WTC11 (cell line): ENCODE results near the gene PDS5A. TPM values are rescaled to one million over a fixed set of nuclear protein-coding genes. Genes with fewer than 3 reads are reported as not detected.

Source experiments
- ETV6 ChIP-seq: sonication (generic); formaldehyde crosslinking; IDR thresholded peaks from 2 replicates; pipeline ENCODE4 v1.8.1; 2022; ENCODE audit warnings: mild to moderate bottlenecking, missing genetic modification reagents
- FOXP1 ChIP-seq: sonication (generic); formaldehyde crosslinking; IDR thresholded peaks from 2 replicates; pipeline ENCODE4 v1.8.0; 2022; ENCODE audit warnings: missing genetic modification reagents, mild to moderate bottlenecking, moderate library complexity, borderline replicate concordance
- IRF2 ChIP-seq: sonication (generic); formaldehyde crosslinking; IDR thresholded peaks from 2 replicates; pipeline ENCODE4 v1.8.0; 2022; ENCODE audit warnings: low read depth, missing genetic modification reagents, borderline replicate concordance
- JUN ChIP-seq: sonication (generic); formaldehyde crosslinking; IDR thresholded peaks from 2 replicates; pipeline ENCODE4 v1.8.0; 2023; ENCODE audit warnings: mild to moderate bottlenecking, missing genetic modification reagents
- KAT7 ChIP-seq: sonication (generic); formaldehyde crosslinking; IDR thresholded peaks from 2 replicates; pipeline ENCODE4 v1.8.1; 2023; ENCODE audit warnings: missing genetic modification reagents, mild to moderate bottlenecking, borderline replicate concordance
- SP1 ChIP-seq: sonication (generic); formaldehyde crosslinking; conservative IDR thresholded peaks from 2 replicates; pipeline ENCODE4 v1.8.1; 2022; ENCODE audit warnings: missing genetic modification reagents
- ZNF263 ChIP-seq: sonication (generic); formaldehyde crosslinking; IDR thresholded peaks from 2 replicates; pipeline ENCODE4 v1.8.1; 2022; ENCODE audit warnings: low read depth, mild to moderate bottlenecking, moderate library complexity, missing genetic modification reagents
- ZNF416 ChIP-seq: fragments of 250-450 bp; sonication (Bioruptor Pico); IDR thresholded peaks from 2 replicates; pipeline ENCODE4 v1.9.0; 2021; ENCODE audit warnings: mild to moderate bottlenecking, inconsistent platforms
- total RNA-seq: library from RNA; stranded (reverse); gene quantifications from 3 replicates; pipeline ENCODE4 v1.2.3, GENCODE V29; 2021
- TF ChIP-seq, protein P1 (sequence below): fragments of 250-450 bp; sonication (Bioruptor Pico); IDR thresholded peaks from 2 replicates; pipeline ENCODE4 v1.9.0; 2021; ENCODE audit warnings: mild to moderate bottlenecking
- TF ChIP-seq, protein P2 (sequence below): sonication (generic); formaldehyde crosslinking; IDR thresholded peaks from 2 replicates; pipeline ENCODE4 v1.8.1; 2023; ENCODE audit warnings: mild to moderate bottlenecking, missing genetic modification reagents, moderate library complexity
- TF ChIP-seq, protein P3 (sequence below): sonication (generic); formaldehyde crosslinking; IDR thresholded peaks from 2 replicates; pipeline ENCODE4 v1.8.1; 2023; ENCODE audit warnings: mild to moderate bottlenecking, moderate library complexity, missing genetic modification reagents
- TF ChIP-seq, protein P4 (sequence below): sonication (generic); formaldehyde crosslinking; conservative IDR thresholded peaks from 2 replicates; pipeline ENCODE4 v1.8.1; 2023; ENCODE audit warnings: mild to moderate bottlenecking, low read depth, missing genetic modification reagents, moderate library complexity
- TF ChIP-seq, protein P5 (sequence below): sonication (generic); formaldehyde crosslinking; IDR thresholded peaks from 2 replicates; pipeline ENCODE4 v1.8.0; 2022; ENCODE audit warnings: missing genetic modification reagents
- TF ChIP-seq, protein P6 (sequence below): fragments of 250-450 bp; sonication (Bioruptor Pico); IDR thresholded peaks from 2 replicates; pipeline ENCODE4 v2.1.2; 2022; ENCODE audit warnings: mild to moderate bottlenecking, moderate library complexity
- TF ChIP-seq, protein P7 (sequence below): sonication (generic); formaldehyde crosslinking; IDR thresholded peaks from 2 replicates; pipeline ENCODE4 v1.8.1; 2022; ENCODE audit warnings: missing genetic modification reagents, borderline replicate concordance
- TF ChIP-seq, protein P8 (sequence below): fragments of 200-600 bp; IDR thresholded peaks from 2 replicates; pipeline ENCODE4 v1.8.0; 2022; ENCODE audit warnings: antibody characterized with exemption
- TF ChIP-seq, protein P9 (sequence below): fragments of 250-450 bp; sonication (Bioruptor Pico); IDR thresholded peaks from 2 replicates; pipeline ENCODE4 v1.9.0; 2021; ENCODE audit warnings: mild to moderate bottlenecking, borderline replicate concordance

Gene PDS5A
- total RNA-seq, 1 experiment from 2014 or later, result 61.7 TPM

DNA sequence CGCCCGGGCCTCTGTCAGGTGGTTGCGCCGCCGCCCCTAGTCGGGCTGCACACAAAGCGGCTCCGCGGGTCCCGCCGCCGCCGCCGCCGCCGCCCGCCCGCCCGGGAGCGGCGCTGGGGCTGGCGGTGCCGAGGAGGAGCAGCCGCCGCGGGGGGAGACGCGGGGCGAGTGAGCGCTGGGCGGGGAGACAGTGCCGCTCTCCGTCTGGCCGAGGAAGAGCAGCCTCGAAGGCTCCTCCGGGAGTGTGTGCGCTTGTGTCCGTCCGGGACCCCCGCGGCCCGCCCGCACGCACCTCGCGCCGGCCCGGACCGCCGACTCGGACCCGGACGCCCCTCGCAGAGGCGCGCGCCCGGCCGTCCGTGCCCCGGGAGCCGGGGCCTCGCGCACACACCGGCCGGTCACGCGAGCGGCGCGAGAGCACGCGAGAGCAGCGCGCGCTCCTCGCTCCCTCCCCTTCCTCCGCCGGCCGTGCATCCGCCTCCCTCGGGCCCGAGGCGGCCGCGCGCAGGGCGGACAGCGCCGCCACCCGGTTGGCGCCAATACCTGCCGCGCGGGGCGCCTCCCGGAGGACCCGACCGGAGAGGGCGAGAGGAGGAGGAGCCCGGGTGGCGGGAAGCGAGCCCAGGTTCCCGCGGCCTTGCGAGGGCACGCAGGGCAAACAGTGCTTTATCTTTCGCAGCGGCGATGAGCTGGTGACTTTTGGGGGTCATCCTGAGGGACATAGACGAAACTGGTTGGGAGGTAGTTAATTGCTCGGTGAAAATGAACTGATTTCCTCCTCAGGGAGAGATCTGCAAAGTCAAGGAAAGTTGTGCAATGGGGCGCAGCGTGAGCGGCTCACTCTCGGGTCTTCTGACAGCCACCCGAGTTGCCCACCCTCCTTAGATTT is at the start of gene PDS5A (continued):
- TF ChIP-seq, protein P1, sequence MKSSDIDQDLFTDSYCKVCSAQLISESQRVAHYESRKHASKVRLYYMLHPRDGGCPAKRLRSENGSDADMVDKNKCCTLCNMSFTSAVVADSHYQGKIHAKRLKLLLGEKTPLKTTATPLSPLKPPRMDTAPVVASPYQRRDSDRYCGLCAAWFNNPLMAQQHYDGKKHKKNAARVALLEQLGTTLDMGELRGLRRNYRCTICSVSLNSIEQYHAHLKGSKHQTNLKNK (CRISPR knock-in tag), result no peak
- TF ChIP-seq KAT7 (CRISPR knock-in tag) (peak; percentile 97), FOXP1 (peak; percentile 83), SP1 (CRISPR knock-in tag) (peak; percentile 78), JUN (CRISPR knock-in tag) (no peak), IRF2 (CRISPR knock-in tag) (no peak), ZNF416 (CRISPR knock-in tag) (0 out of 2 replicates have a peak, but pooled peaks have one; percentile 3), ETV6 (CRISPR knock-in tag) (peak; percentile 28; the same call in 1 of the 2 replicates), ZNF263 (CRISPR knock-in tag) (peak; percentile 67)
- TF ChIP-seq, protein P2, sequence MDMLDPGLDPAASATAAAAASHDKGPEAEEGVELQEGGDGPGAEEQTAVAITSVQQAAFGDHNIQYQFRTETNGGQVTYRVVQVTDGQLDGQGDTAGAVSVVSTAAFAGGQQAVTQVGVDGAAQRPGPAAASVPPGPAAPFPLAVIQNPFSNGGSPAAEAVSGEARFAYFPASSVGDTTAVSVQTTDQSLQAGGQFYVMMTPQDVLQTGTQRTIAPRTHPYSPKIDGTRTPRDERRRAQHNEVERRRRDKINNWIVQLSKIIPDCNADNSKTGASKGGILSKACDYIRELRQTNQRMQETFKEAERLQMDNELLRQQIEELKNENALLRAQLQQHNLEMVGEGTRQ (CRISPR knock-in tag), result peak; percentile 71
- TF ChIP-seq, protein P3, sequence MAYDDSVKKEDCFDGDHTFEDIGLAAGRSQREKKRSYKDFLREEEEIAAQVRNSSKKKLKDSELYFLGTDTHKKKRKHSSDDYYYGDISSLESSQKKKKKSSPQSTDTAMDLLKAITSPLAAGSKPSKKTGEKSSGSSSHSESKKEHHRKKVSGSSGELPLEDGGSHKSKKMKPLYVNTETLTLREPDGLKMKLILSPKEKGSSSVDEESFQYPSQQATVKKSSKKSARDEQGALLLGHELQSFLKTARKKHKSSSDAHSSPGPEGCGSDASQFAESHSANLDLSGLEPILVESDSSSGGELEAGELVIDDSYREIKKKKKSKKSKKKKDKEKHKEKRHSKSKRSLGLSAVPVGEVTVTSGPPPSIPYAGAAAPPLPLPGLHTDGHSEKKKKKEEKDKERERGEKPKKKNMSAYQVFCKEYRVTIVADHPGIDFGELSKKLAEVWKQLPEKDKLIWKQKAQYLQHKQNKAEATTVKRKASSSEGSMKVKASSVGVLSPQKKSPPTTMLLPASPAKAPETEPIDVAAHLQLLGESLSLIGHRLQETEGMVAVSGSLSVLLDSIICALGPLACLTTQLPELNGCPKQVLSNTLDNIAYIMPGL (CRISPR knock-in tag), result peak; percentile 99
- TF ChIP-seq, protein P4, sequence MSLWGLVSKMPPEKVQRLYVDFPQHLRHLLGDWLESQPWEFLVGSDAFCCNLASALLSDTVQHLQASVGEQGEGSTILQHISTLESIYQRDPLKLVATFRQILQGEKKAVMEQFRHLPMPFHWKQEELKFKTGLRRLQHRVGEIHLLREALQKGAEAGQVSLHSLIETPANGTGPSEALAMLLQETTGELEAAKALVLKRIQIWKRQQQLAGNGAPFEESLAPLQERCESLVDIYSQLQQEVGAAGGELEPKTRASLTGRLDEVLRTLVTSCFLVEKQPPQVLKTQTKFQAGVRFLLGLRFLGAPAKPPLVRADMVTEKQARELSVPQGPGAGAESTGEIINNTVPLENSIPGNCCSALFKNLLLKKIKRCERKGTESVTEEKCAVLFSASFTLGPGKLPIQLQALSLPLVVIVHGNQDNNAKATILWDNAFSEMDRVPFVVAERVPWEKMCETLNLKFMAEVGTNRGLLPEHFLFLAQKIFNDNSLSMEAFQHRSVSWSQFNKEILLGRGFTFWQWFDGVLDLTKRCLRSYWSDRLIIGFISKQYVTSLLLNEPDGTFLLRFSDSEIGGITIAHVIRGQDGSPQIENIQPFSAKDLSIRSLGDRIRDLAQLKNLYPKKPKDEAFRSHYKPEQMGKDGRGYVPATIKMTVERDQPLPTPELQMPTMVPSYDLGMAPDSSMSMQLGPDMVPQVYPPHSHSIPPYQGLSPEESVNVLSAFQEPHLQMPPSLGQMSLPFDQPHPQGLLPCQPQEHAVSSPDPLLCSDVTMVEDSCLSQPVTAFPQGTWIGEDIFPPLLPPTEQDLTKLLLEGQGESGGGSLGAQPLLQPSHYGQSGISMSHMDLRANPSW (CRISPR knock-in tag), result 0 out of 2 replicates have a peak, but pooled peaks have one; percentile 57
- TF ChIP-seq, protein P5, sequence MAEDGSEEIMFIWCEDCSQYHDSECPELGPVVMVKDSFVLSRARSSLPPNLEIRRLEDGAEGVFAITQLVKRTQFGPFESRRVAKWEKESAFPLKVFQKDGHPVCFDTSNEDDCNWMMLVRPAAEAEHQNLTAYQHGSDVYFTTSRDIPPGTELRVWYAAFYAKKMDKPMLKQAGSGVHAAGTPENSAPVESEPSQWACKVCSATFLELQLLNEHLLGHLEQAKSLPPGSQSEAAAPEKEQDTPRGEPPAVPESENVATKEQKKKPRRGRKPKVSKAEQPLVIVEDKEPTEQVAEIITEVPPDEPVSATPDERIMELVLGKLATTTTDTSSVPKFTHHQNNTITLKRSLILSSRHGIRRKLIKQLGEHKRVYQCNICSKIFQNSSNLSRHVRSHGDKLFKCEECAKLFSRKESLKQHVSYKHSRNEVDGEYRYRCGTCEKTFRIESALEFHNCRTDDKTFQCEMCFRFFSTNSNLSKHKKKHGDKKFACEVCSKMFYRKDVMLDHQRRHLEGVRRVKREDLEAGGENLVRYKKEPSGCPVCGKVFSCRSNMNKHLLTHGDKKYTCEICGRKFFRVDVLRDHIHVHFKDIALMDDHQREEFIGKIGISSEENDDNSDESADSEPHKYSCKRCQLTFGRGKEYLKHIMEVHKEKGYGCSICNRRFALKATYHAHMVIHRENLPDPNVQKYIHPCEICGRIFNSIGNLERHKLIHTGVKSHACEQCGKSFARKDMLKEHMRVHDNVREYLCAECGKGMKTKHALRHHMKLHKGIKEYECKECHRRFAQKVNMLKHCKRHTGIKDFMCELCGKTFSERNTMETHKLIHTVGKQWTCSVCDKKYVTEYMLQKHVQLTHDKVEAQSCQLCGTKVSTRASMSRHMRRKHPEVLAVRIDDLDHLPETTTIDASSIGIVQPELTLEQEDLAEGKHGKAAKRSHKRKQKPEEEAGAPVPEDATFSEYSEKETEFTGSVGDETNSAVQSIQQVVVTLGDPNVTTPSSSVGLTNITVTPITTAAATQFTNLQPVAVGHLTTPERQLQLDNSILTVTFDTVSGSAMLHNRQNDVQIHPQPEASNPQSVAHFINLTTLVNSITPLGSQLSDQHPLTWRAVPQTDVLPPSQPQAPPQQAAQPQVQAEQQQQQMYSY, result no peak
- TF ChIP-seq, protein P6, sequence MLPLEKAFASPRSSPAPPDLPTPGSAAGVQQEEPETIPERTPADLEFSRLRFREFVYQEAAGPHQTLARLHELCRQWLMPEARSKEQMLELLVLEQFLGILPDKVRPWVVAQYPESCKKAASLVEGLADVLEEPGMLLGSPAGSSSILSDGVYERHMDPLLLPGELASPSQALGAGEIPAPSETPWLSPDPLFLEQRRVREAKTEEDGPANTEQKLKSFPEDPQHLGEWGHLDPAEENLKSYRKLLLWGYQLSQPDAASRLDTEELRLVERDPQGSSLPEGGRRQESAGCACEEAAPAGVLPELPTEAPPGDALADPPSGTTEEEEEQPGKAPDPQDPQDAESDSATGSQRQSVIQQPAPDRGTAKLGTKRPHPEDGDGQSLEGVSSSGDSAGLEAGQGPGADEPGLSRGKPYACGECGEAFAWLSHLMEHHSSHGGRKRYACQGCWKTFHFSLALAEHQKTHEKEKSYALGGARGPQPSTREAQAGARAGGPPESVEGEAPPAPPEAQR (CRISPR knock-in tag), result no peak
- TF ChIP-seq, protein P7, sequence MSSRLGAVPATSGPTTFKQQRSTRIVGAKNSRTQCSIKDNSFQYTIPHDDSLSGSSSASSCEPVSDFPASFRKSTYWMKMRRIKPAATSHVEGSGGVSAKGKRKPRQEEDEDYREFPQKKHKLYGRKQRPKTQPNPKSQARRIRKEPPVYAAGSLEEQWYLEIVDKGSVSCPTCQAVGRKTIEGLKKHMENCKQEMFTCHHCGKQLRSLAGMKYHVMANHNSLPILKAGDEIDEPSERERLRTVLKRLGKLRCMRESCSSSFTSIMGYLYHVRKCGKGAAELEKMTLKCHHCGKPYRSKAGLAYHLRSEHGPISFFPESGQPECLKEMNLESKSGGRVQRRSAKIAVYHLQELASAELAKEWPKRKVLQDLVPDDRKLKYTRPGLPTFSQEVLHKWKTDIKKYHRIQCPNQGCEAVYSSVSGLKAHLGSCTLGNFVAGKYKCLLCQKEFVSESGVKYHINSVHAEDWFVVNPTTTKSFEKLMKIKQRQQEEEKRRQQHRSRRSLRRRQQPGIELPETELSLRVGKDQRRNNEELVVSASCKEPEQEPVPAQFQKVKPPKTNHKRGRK (CRISPR knock-in tag), result no peak
- TF ChIP-seq, protein P8, sequence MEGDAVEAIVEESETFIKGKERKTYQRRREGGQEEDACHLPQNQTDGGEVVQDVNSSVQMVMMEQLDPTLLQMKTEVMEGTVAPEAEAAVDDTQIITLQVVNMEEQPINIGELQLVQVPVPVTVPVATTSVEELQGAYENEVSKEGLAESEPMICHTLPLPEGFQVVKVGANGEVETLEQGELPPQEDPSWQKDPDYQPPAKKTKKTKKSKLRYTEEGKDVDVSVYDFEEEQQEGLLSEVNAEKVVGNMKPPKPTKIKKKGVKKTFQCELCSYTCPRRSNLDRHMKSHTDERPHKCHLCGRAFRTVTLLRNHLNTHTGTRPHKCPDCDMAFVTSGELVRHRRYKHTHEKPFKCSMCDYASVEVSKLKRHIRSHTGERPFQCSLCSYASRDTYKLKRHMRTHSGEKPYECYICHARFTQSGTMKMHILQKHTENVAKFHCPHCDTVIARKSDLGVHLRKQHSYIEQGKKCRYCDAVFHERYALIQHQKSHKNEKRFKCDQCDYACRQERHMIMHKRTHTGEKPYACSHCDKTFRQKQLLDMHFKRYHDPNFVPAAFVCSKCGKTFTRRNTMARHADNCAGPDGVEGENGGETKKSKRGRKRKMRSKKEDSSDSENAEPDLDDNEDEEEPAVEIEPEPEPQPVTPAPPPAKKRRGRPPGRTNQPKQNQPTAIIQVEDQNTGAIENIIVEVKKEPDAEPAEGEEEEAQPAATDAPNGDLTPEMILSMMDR, result peak; percentile 87
- TF ChIP-seq, protein P9, sequence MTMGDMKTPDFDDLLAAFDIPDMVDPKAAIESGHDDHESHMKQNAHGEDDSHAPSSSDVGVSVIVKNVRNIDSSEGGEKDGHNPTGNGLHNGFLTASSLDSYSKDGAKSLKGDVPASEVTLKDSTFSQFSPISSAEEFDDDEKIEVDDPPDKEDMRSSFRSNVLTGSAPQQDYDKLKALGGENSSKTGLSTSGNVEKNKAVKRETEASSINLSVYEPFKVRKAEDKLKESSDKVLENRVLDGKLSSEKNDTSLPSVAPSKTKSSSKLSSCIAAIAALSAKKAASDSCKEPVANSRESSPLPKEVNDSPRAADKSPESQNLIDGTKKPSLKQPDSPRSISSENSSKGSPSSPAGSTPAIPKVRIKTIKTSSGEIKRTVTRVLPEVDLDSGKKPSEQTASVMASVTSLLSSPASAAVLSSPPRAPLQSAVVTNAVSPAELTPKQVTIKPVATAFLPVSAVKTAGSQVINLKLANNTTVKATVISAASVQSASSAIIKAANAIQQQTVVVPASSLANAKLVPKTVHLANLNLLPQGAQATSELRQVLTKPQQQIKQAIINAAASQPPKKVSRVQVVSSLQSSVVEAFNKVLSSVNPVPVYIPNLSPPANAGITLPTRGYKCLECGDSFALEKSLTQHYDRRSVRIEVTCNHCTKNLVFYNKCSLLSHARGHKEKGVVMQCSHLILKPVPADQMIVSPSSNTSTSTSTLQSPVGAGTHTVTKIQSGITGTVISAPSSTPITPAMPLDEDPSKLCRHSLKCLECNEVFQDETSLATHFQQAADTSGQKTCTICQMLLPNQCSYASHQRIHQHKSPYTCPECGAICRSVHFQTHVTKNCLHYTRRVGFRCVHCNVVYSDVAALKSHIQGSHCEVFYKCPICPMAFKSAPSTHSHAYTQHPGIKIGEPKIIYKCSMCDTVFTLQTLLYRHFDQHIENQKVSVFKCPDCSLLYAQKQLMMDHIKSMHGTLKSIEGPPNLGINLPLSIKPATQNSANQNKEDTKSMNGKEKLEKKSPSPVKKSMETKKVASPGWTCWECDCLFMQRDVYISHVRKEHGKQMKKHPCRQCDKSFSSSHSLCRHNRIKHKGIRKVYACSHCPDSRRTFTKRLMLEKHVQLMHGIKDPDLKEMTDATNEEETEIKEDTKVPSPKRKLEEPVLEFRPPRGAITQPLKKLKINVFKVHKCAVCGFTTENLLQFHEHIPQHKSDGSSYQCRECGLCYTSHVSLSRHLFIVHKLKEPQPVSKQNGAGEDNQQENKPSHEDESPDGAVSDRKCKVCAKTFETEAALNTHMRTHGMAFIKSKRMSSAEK (CRISPR knock-in tag), result no peak
